Kidney (tissue), 14 donors: ENCODE data around the gene TADA2A. TPM values are rescaled to one million over a fixed set of nuclear protein-coding genes. Genes with fewer than 3 reads are reported as not detected.

Source experiments
- DNase-seq, 5 donors: peaks; one replicate each; pipeline ENCODE4 v3.0.0-alpha.2; 2013 to 2020
- FAIRE-seq: peaks from 2 replicates; lab custom pipeline; 2012; peaks lifted over from hg19 to GRCh38; lab: Jason Lieb, UNC
- H3K27ac ChIP-seq, 2 donors: one replicate each; pipeline ENCODE4 v1.7.0; 2013; ENCODE audit warnings: low read depth in 2 of 2, low read length in 2 of 2, inconsistent platforms in 1 of 2
- H3K27me3 ChIP-seq: one replicate; pipeline ENCODE4 v1.7.1; 2013; ENCODE audit warnings: low read length, inconsistent platforms; ENCODE audit not compliant: control insufficient read depth, insufficient read depth
- H3K36me3 ChIP-seq, 3 donors: one replicate each; pipeline versions ENCODE4 v1.7.0 to v1.7.1; 2013; ENCODE audit warnings: low read length in 3 of 3, control low read depth in 1 of 3, inconsistent platforms in 1 of 3; ENCODE audit not compliant: insufficient read depth in 3 of 3, control insufficient read depth in 2 of 3
- H3K4me1 ChIP-seq, 3 donors: one replicate each; pipeline versions ENCODE4 v1.7.0 to v1.7.1; 2013; ENCODE audit warnings: low read length in 3 of 3, inconsistent platforms in 1 of 3, low read depth in 1 of 3; ENCODE audit not compliant: control insufficient read depth in 2 of 3, insufficient read depth in 2 of 3
- H3K4me3 ChIP-seq, 3 donors: one replicate each; pipeline versions ENCODE4 v1.7.0 to v1.8.1; 2013; ENCODE audit warnings: low read length in 3 of 3, control low read depth in 1 of 3, inconsistent platforms in 1 of 3
- H3K9ac ChIP-seq, 3 donors: one replicate each; pipeline versions ENCODE4 v1.7.0 to v1.7.1; 2013; ENCODE audit warnings: low read length in 3 of 3, control low read depth in 1 of 3, inconsistent platforms in 1 of 3
- H3K9me3 ChIP-seq, 3 donors: one replicate each; pipeline versions ENCODE4 v1.7.0 to v1.7.1; 2013; ENCODE audit warnings: low read length in 3 of 3, control low read depth in 1 of 3, inconsistent platforms in 1 of 3; ENCODE audit not compliant: control insufficient read depth in 2 of 3, insufficient read depth in 1 of 3
- CTCF ChIP-seq: IDR thresholded peaks from 3 replicates; pipeline ENCODE4 v1.5.1; 2012; ENCODE audit warnings: mild to moderate bottlenecking, moderate library complexity, borderline replicate concordance; ENCODE audit not compliant: insufficient read depth; ENCODE audit errors: extremely low read depth
- intact Hi-C: fragments of 100-400 bp; cut with DNase I; formaldehyde crosslinking; loops from one replicate; pipeline ENCODE4 v1.11.1; 2022
- polyA plus RNA-seq: library from polyadenylated mRNA; stranded (reverse); fragments of 350-450 nt; fragmentation: Illumina TruSeq; extraction: RNeasy Lipid Tissue Mini Kit (QIAGEN cat#74804); gene quantifications from one replicate; pipeline ENCODE4 v1.2.3, GENCODE V29; 2014; ENCODE audit warnings: low read depth, low replicate concordance; ENCODE audit not compliant: insufficient read depth
- total RNA-seq: library from RNA; stranded (reverse); fragmentation: NEBNext Ultra II Directional; extraction: Animal tissue kit (Norgen Biotek cat#: 25700); gene quantifications from one replicate; pipeline ENCODE4 v1.2.1, GENCODE V29; 2021
- donor health status: control.
- donor health status: control.
- donor health status: control.
- donor health status: control.
- donor health status: control.
- donor health status: DM: yes; HTN: yes; CAD: no.
- donor health status: Normal renal cell carcinoma (clear cell type).

The TADA2A gene
- total and polyA plus RNA-seq, 2 donors from 2014 or later = 6.6 to 26.0 TPM

GRCh38 chr17:37358830-37359681, 47.6 kb upstream of the TADA2A start:
- Histone ChIP-seq H3K9me3 (no peaks in the 10 kb centered on the region), H3K4me1 (peaks cover 0 to 8% (median 4%) of the 10 kb centered on the region in 3 donors), H3K9ac (peak overlapping the region; percentile 50 to 86 (median 82)), H3K27ac (peak overlapping the region; percentile 74 to 91), H3K36me3 (no peaks in the 10 kb centered on the region), H3K4me3 (peak overlapping the region; percentile 67 to 80 (median 79)), H3K27me3 (no peaks in the 10 kb centered on the region)
- FAIRE-seq = no peak
- peak; percentile 94 to 98 (median 96) for DNase-seq
- intact Hi-C loops = no loop called here
- no peak for TF ChIP-seq CTCF

GRCh38 chr17:37359682-37360188, 47.0 kb upstream of the TADA2A start:
- peak overlapping the region; percentile 71 to 87 for H3K27ac ChIP-seq
- no peak for DNase-seq
- H3K36me3 ChIP-seq = no peaks in the 10 kb centered on the region
- no peaks in the 10 kb centered on the region for H3K27me3 ChIP-seq
- H3K9ac ChIP-seq = peak overlapping the region; percentile 50 to 82 (median 72)
- intact Hi-C loops = no loop called here
- peak overlapping the region; percentile 67 to 80 (median 79) for H3K4me3 ChIP-seq
- FAIRE-seq = no peak
- no peaks in the 10 kb centered on the region for H3K9me3 ChIP-seq
- no peak for TF ChIP-seq CTCF
- peaks cover 0 to 8% (median 4%) of the 10 kb centered on the region in 3 donors for H3K4me1 ChIP-seq

- Histone ChIP-seq H3K9me3 (no peaks in the 10 kb centered on the region), H3K36me3 (no peaks in the 10 kb centered on the region), H3K4me1 (peaks cover 0 to 8% (median 4%) of the 10 kb centered on the region in 3 donors), H3K9ac (no peak overlapping the region), H3K27ac (no peak overlapping the region), H3K4me3 (no peak overlapping the region), H3K27me3 (no peaks in the 10 kb centered on the region)
- no peak for TF ChIP-seq CTCF
- no peak for FAIRE-seq
- intact Hi-C loops = no loop called here
- DNase-seq = no peak
Measured at GRCh38 chr17:37360632-37361031, 46.1 kb upstream of the TADA2A start.
